Measurements from ENCODE around the gene RETREG3. TPM values are rescaled to one million over a fixed set of nuclear protein-coding genes. Genes with fewer than 3 reads are reported as not detected.

RETREG3 gene
- total and polyA plus RNA-seq, 9 of the 15 experiments (the other 6 are each of a cell fraction or from before 2014, with no cell fraction given), result 4.1 to 39.0 (median 16.9) TPM

- TF ChIP-seq CEBPZ (IDR thresholded peaks at IDR 0.05; ENCODE audit: borderline replicate concordance, low read depth, low read length) (no peak), ATF2 (CRISPR knock-in tag; IDR thresholded peaks at IDR 0.05) (no peak), EGR1 (conservative IDR thresholded peaks at IDR 0.05) (no peak), ZFP30 (CRISPR knock-in tag; IDR thresholded peaks at IDR 0.05; ENCODE audit: borderline replicate concordance) (no peak), ZBTB11 (CRISPR knock-in tag; IDR thresholded peaks at IDR 0.05) (no peak), MXD1 (CRISPR knock-in tag; IDR thresholded peaks at IDR 0.05; ENCODE audit: borderline replicate concordance, poor library complexity, severe bottlenecking) (no peak), RERE (CRISPR knock-in tag; IDR thresholded peaks at IDR 0.05; ENCODE audit: borderline replicate concordance) (no peak), HEY1 (CRISPR knock-in tag; IDR thresholded peaks at IDR 0.05; ENCODE audit: borderline replicate concordance) (no peak)
Measured at GRCh38 chr17:42531455-42532354, 77.5 kb downstream of the RETREG3 start (continued).
